Caco-2 (cell line): Measurements from ENCODE around the gene ALOX15B. TPM values are rescaled to one million over a fixed set of nuclear protein-coding genes. Genes with fewer than 3 reads are reported as not detected.

Experiments used
- BruUV-seq: library from RNA; stranded (reverse); fragments of 400-500 nt; replicated peaks from 2 replicates; lab custom pipeline; 2021; lab: Mats Ljungman, UMichigan
- CTCF ChIA-PET: fragments of 300-600 bp; sonication (Branson Sonifier 250); formaldehyde crosslinking; loops from one replicate; lab custom pipeline; 2022; ENCODE audit warnings: antibody characterized with exemption; lab: Charles Lee
- POLR2A ChIA-PET: fragments of 300-600 bp; sonication (Branson Sonifier 250); formaldehyde crosslinking; loops from one replicate; lab custom pipeline; 2022; ENCODE audit warnings: antibody characterized with exemption; lab: Charles Lee
- DNase-seq, 2 experiments: peaks; one replicate each; pipeline versions ENCODE4 v3.0.0 to v3.0.0-alpha.2; 2020 to 2022
- H3K27me3 ChIP-seq: replicated peaks from 2 replicates; pipeline ENCODE4 v1.6.0; 2011; ENCODE audit warnings: low read length; ENCODE audit not compliant: control insufficient read depth, insufficient read depth
- H3K36me3 ChIP-seq: 2 replicates; pipeline ENCODE4 v1.5.1; 2011; ENCODE audit warnings: low read length; ENCODE audit not compliant: control insufficient read depth, insufficient read depth
- H3K4me1 ChIP-seq: fragments of 250-450 bp; sonication (Bioruptor Pico); 2 replicates; pipeline ENCODE4 v1.5.1; 2020; ENCODE audit warnings: mild to moderate bottlenecking
- H3K4me3 ChIP-seq: 2 replicates; pipeline ENCODE4 v1.5.1; 2011; ENCODE audit warnings: low read depth, mild to moderate bottlenecking, control low read depth, low read length
- H3K9me3 ChIP-seq: fragments of 250-450 bp; sonication (Bioruptor Pico); 2 replicates; pipeline ENCODE4 v1.5.1; 2020; ENCODE audit warnings: mild to moderate bottlenecking, moderate library complexity
- H3K27ac Mint-ChIP-seq: one replicate; pipeline ENCODE4 v1.8.0; 2022; ENCODE audit warnings: mixed read lengths; ENCODE audit not compliant: unreplicated experiment
- H3K27me3 Mint-ChIP-seq: one replicate; pipeline ENCODE4 v1.8.0; 2022; ENCODE audit warnings: mixed read lengths; ENCODE audit not compliant: insufficient read depth, unreplicated experiment
- H3K36me3 Mint-ChIP-seq: one replicate; pipeline ENCODE4 v1.8.0; 2022; ENCODE audit warnings: mild to moderate bottlenecking, mixed read lengths; ENCODE audit not compliant: insufficient read depth, unreplicated experiment
- H3K4me1 Mint-ChIP-seq: one replicate; pipeline ENCODE4 v1.8.0; 2022; ENCODE audit warnings: low read depth, mixed read lengths; ENCODE audit not compliant: unreplicated experiment
- H3K4me3 Mint-ChIP-seq: one replicate; pipeline ENCODE4 v1.8.0; 2022; ENCODE audit warnings: mild to moderate bottlenecking, moderate library complexity, mixed read lengths; ENCODE audit not compliant: unreplicated experiment
- H3K9me3 Mint-ChIP-seq: one replicate; pipeline ENCODE4 v1.8.0; 2022; ENCODE audit warnings: mixed read lengths; ENCODE audit not compliant: unreplicated experiment
- CTCF ChIP-seq, 2 experiments: fragments of 200-600 bp in 1 of 2; IDR thresholded peaks; 1 replicate in 1 of 2; 2 replicates in 1 of 2; pipeline versions ENCODE4 v1.5.1 to v1.8.0; 2011 to 2022; ENCODE audit warnings: antibody characterized with exemption in 1 of 2, control low read depth in 1 of 2, inconsistent platforms in 1 of 2, low read depth in 1 of 2, low read length in 1 of 2, mild to moderate bottlenecking in 1 of 2, moderate library complexity in 1 of 2; ENCODE audit not compliant: insufficient read depth in 1 of 2, severe bottlenecking in 1 of 2, unreplicated experiment in 1 of 2
- intact Hi-C: fragments of 100-400 bp; cut with micrococcal nuclease; formaldehyde crosslinking; loops from one replicate; pipeline ENCODE4 v1.10.0; 2022; ENCODE audit not compliant: unreplicated experiment
- total RNA-seq: library from RNA; stranded (reverse); gene quantifications from 2 replicates; pipeline ENCODE4 v1.2.3, GENCODE V29; 2022

The ALOX15B gene
- total RNA-seq, 1 experiment from 2014 or later = not detected

- no peaks in the 10 kb centered on the region for H3K4me1 ChIP-seq
- no peak for TF ChIP-seq CTCF (IDR thresholded peaks at IDR 0.05; ENCODE audit: insufficient read depth in 1 of 2, low read depth in 1 of 2, low read length in 1 of 2, severe bottlenecking in 1 of 2, unreplicated experiment in 1 of 2)
- ChIA-PET POLR2A (no interaction called here), CTCF (no interaction called here)
- intact Hi-C loops = loop anchor here (5.0 kb wide), 1 partner anchor 35 kb away; the partner anchor contains the start of gene ALOXE3
- no peak for DNase-seq
- no peaks in the 10 kb centered on the region for H3K27me3 ChIP-seq
- no peaks in the 10 kb centered on the region for H3K9me3 ChIP-seq
- H3K36me3 ChIP-seq = no peaks in the 10 kb centered on the region
- no peak overlapping the region for H3K4me3 Mint-ChIP-seq
- no TSS peak for BruUV-seq
- H3K27me3 Mint-ChIP-seq = peaks cover 2% of the 10 kb centered on the region
- no peaks in the 10 kb centered on the region for H3K9me3 Mint-ChIP-seq
- H3K36me3 Mint-ChIP-seq = no peaks in the 10 kb centered on the region
- H3K27ac Mint-ChIP-seq = no peak overlapping the region
- no peak overlapping the region for H3K4me3 ChIP-seq
- no peaks in the 10 kb centered on the region for H3K4me1 Mint-ChIP-seq
Observed at GRCh38 chr17:8082292-8082691, 43.4 kb downstream of the ALOX15B start.

GRCh38 chr17:8084250-8084649 is 45.4 kb downstream of the ALOX15B start:
- Mint-ChIP-seq H3K9me3 (no peaks in the 10 kb centered on the region), H3K27ac (no peak overlapping the region), H3K4me1 (no peaks in the 10 kb centered on the region), H3K27me3 (peaks cover 8% of the 10 kb centered on the region), H3K36me3 (no peaks in the 10 kb centered on the region), H3K4me3 (no peak overlapping the region)
- no peaks in the 10 kb centered on the region for H3K27me3 ChIP-seq
- intact Hi-C loops = loop anchor here (5.0 kb wide), 1 partner anchor 33 kb away; the partner anchor contains the start of gene ALOXE3
- no peaks in the 10 kb centered on the region for H3K4me1 ChIP-seq
- DNase-seq = no peak
- no peaks in the 10 kb centered on the region for H3K36me3 ChIP-seq
- ChIA-PET POLR2A (no interaction called here), CTCF (no interaction called here)
- H3K4me3 ChIP-seq = no peak overlapping the region
- BruUV-seq = no TSS peak
- no peak for TF ChIP-seq CTCF (IDR thresholded peaks at IDR 0.05; ENCODE audit: insufficient read depth in 1 of 2, low read depth in 1 of 2, low read length in 1 of 2, severe bottlenecking in 1 of 2, unreplicated experiment in 1 of 2)
- no peaks in the 10 kb centered on the region for H3K9me3 ChIP-seq

- no peak within 1 kb of the TSS for H3K4me3 Mint-ChIP-seq
- ChIA-PET CTCF (interaction anchor here (1.2 kb wide), 1 partner anchor 14 kb away, joined by 3 read pairs; no protein-coding TSS in a partner anchor), POLR2A (no interaction called here)
- H3K9me3 Mint-ChIP-seq = no peaks in the 10 kb centered on the region
- TF ChIP-seq CTCF (IDR thresholded peaks at IDR 0.05; ENCODE audit: insufficient read depth in 1 of 2, low read depth in 1 of 2, low read length in 1 of 2, severe bottlenecking in 1 of 2, unreplicated experiment in 1 of 2) = no peak
- no peaks in the 10 kb centered on the region for H3K27me3 ChIP-seq
- no peaks in the 10 kb centered on the region for H3K36me3 Mint-ChIP-seq
- H3K4me1 Mint-ChIP-seq = no peaks in the 10 kb centered on the region
- no peaks in the 10 kb centered on the region for H3K36me3 ChIP-seq
- no peak within 1 kb of the TSS for H3K4me3 ChIP-seq
- H3K9me3 ChIP-seq = no peaks in the 10 kb centered on the region
- H3K4me1 ChIP-seq = no peaks in the 10 kb centered on the region
- H3K27ac Mint-ChIP-seq = no peak within 1 kb of the TSS
- peaks cover 12% of the 10 kb centered on the region for H3K27me3 Mint-ChIP-seq
- intact Hi-C loops = no loop called here
- DNase-seq = no peak
- no TSS peak for BruUV-seq
Observed at GRCh38 chr17:8087075-8087951, 48.5 kb downstream of the ALOX15B start, which contains the start of gene ALOX12B. Gene ALOX12B (minus strand): TSS chr17:8087716. CDS start chr17:8087442, 274 bp downstream.
